Body of pancreas (tissue), 4 donors: ENCODE data around the gene TEAD4. TPM values are rescaled to one million over a fixed set of nuclear protein-coding genes. Genes with fewer than 3 reads are reported as not detected.

ENCODE experiments used
- ATAC-seq: fragments of 150-250 bp; one replicate; pipeline ENCODE4 v1.9.1; 2016
- DNase-seq, 4 donors: peaks; one replicate each; pipeline ENCODE4 v3.0.0-alpha.2; 2019
- H3K27ac ChIP-seq, 4 donors: fragments of 200-600 bp; sonication (generic); 1 replicate in 3 of 4; 2 replicates in 1 of 4; pipeline versions ENCODE4 v1.5.1 to v1.6.1; 2016 to 2019; ENCODE audit warnings: mild to moderate bottlenecking in 1 of 4, mixed read lengths in 1 of 4, moderate library complexity in 1 of 4
- H3K27me3 ChIP-seq, 2 donors: fragments of 200-600 bp; sonication (generic); one replicate each; pipeline ENCODE4 v1.6.0; 2016; ENCODE audit warnings: mild to moderate bottlenecking in 1 of 2
- H3K36me3 ChIP-seq, 2 donors: fragments of 200-600 bp; sonication (generic); replicated peaks in 1 of 2; 2 replicates each; pipeline ENCODE4 v1.5.1; 2016; ENCODE audit warnings: low read depth in 2 of 2; ENCODE audit not compliant: insufficient read depth in 1 of 2
- H3K4me1 ChIP-seq: fragments of 200-600 bp; sonication (generic); one replicate; pipeline ENCODE4 v1.6.0; 2016
- H3K4me3 ChIP-seq, 2 donors: fragments of 200-600 bp; sonication (generic); 1 replicate in 1 of 2; 2 replicates in 1 of 2; pipeline ENCODE4 v1.5.1; 2016 to 2019
- H3K9me3 ChIP-seq, 3 donors: fragments of 200-600 bp; sonication (generic); 1 replicate in 2 of 3; 2 replicates in 1 of 3; pipeline ENCODE4 v1.5.1; 2016
- CTCF ChIP-seq, 7 experiments: fragments of 450-650 bp in 4 of 7; fragments of 200-600 bp in 3 of 7; sonication (generic) in 3 of 7; IDR thresholded peaks; one replicate each; pipeline ENCODE4 v1.5.1; 2016 to 2019; ENCODE audit warnings: antibody characterized with exemption in 7 of 7
- POLR2A ChIP-seq, 3 donors: fragments of 450-650 bp; IDR thresholded peaks; one replicate each; pipeline ENCODE4 v1.6.1; 2016; ENCODE audit warnings: antibody characterized with exemption in 3 of 3, mild to moderate bottlenecking in 2 of 3
- WGBS, 2 donors: methylation state at CpG; one replicate each; pipeline ENCODE4 v1.1.5; 2017; 5-methylcytosine and 5-hydroxymethylcytosine counted together
- intact Hi-C: fragments of 100-400 bp; cut with DNase I; formaldehyde crosslinking; loops from one replicate; pipeline ENCODE4 v1.15.1; 2023
- total RNA-seq, 2 donors: library from RNA; depleted of rRNA; stranded (reverse); fragments of >200 nt; gene quantifications; one replicate each; pipeline ENCODE4 v1.1.0, GENCODE V29; 2016

Gene TEAD4
- total RNA-seq, 2 donors from 2014 or later, result 25.1 to 28.5 TPM

GRCh38 chr12:3035815-3036702, 76.9 kb downstream of the TEAD4 start:
- DNase-seq (no peak), ATAC-seq (no peak)
- Histone ChIP-seq H3K27me3 (no peaks in the 10 kb centered on the region), H3K4me3 (no peak overlapping the region), H3K36me3 (peaks cover 6 to 9% of the 10 kb centered on the region in 2 donors), H3K9me3 (no peaks in the 10 kb centered on the region), H3K4me1 (peaks cover 33% of the 10 kb centered on the region), H3K27ac (no peak overlapping the region)
- TF ChIP-seq CTCF (IDR thresholded peaks at IDR 0.05) (peak in 1 of 7 experiments; percentile 10), POLR2A (IDR thresholded peaks at IDR 0.05) (no peak)
- intact Hi-C loops, result loop anchor here (10.0 kb wide), 2 partner anchors 71 to 171 kb away; no protein-coding TSS in a partner anchor
- 76 to 77% methylated on average over 13 to 16 of the region's 16 CpGs for WGBS, 2 donors

DNA sequence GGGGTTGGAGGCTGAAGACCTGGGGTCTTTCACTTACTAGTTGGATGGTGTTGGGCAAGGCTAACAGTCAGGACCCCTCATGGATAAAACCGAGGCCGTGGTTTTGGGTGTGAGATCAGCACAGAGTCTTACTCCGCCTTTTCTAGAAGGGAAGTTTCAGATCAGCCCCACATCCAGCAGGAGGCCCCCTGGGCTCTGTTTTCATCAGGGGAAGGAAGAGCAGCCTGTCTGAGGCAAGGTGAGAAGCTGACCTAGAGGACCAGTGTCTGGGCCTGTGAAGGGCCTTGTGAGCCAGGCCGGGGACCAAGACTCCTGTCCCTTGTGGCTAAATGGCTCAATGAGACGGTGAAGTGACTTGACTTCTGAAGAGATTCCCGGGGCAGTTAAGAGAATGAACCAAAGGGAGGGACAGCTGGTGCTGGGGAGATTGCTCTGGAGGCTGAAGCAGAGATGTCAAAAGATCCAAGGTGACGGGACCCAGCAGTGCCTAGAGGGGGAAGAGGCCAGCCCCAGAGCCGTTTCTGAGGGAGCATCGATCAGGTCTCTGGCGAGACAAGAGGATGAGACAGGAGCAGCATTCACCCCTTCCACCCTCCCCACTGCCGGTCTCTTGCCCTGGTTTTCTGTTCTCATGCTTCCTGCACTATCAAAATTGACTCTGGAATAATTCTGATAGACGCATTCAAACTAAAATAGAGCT, 77.9 kb downstream of the TEAD4 start:
- intact Hi-C loops, result loop anchor here (10.0 kb wide), 2 partner anchors 72 to 172 kb away; no protein-coding TSS in a partner anchor
- no peak overlapping the region for H3K4me3 ChIP-seq
- ATAC-seq (no peak), DNase-seq (no peak)
- H3K36me3 ChIP-seq, result peaks cover 6 to 9% of the 10 kb centered on the region in 2 donors
- H3K27ac ChIP-seq, result no peak overlapping the region
- H3K27me3 ChIP-seq, result no peaks in the 10 kb centered on the region
- WGBS, 2 donors, result 82 to 96% methylated on average over 11 to 12 of the region's 12 CpGs
- no peak for TF ChIP-seq POLR2A (IDR thresholded peaks at IDR 0.05)
- no peak for TF ChIP-seq CTCF (IDR thresholded peaks at IDR 0.05)
- H3K9me3 ChIP-seq, result no peaks in the 10 kb centered on the region
- peaks cover 31% of the 10 kb centered on the region for H3K4me1 ChIP-seq

DNA sequence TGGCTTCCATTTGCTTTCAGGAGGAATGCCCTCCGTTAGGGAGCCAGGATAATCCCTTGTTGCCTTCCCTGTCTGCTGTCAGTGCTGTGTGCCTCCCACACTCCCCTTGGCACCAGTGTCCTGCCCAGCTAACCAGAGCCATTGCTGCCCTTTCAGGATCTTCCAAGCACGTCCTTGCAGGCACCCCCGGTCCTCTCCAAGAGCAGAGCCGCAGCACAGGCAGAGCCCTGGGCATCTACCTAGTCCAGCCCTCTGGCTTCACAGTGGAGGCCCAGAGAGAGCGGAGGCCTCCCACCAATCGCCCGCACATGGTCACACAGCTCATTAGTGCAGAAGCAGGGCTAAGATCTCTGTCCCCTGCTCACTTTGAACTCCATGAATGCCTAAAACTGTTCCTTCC, 79.0 kb downstream of the TEAD4 start:
- Histone ChIP-seq H3K36me3 (peaks cover 6 to 9% of the 10 kb centered on the region in 2 donors), H3K4me3 (no peak overlapping the region), H3K4me1 (peaks cover 25% of the 10 kb centered on the region), H3K27me3 (no peaks in the 10 kb centered on the region), H3K27ac (no peak overlapping the region), H3K9me3 (no peaks in the 10 kb centered on the region)
- ATAC-seq (no peak), DNase-seq (no peak)
- WGBS, 2 donors, result 78 to 100% methylated on average over 4 to 6 of the region's 7 CpGs
- intact Hi-C loops, result loop anchor here (10.0 kb wide), 2 partner anchors 73 to 173 kb away; no protein-coding TSS in a partner anchor
- TF ChIP-seq CTCF (IDR thresholded peaks at IDR 0.05), result no peak
- no peak for TF ChIP-seq POLR2A (IDR thresholded peaks at IDR 0.05)

DNA sequence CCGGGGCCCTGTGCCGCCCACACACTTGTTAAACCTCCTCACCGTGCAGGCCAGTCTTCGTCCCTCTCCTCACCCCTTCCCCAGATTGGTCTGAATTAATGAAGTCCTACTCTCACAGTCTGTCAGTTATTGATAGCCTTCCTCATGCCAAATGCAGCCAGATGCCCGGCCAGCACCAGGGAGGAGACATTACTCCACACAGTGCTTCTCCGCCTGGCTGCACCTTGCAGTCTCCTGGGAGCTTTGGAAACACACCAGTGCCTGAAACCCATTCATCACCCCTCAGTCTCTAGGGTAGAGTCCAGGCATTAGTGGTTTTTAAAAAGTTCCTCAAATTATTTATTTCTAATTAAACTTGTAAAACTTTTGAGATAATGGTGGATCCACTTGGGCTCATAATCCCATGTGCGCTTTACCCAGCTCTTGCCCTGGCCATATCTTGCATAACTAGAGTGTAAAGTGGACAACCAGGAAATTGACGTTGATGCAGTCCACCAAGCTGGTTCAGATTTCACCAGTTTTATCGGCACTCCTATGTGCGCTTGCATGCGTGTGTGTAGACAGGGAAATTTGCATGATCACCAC, 79.8 kb downstream of the TEAD4 start:
- H3K9me3 ChIP-seq, result no peaks in the 10 kb centered on the region
- TF ChIP-seq POLR2A (IDR thresholded peaks at IDR 0.05), result no peak
- TF ChIP-seq CTCF (IDR thresholded peaks at IDR 0.05), result no peak
- 89 to 96% methylated on average over 11 of the region's 11 CpGs for WGBS, 2 donors
- ATAC-seq, result no peak
- H3K27me3 ChIP-seq, result no peaks in the 10 kb centered on the region
- DNase-seq, result no peak
- peaks cover 16% of the 10 kb centered on the region for H3K4me1 ChIP-seq
- intact Hi-C loops, result loop anchor here (10.0 kb wide), 2 partner anchors 74 to 174 kb away; no protein-coding TSS in a partner anchor
- no peak overlapping the region for H3K27ac ChIP-seq
- H3K4me3 ChIP-seq, result no peak overlapping the region
- peaks cover 6 to 9% of the 10 kb centered on the region in 2 donors for H3K36me3 ChIP-seq
